Osteoblast (primary cell): ENCODE data around the gene MATK. TPM values are rescaled to one million over a fixed set of nuclear protein-coding genes. Genes with fewer than 3 reads are reported as not detected.

Experiments used
- DNase-seq: peaks from one replicate; pipeline ENCODE4 v3.0.0; 2011; ENCODE audit warnings: low spot score, mixed read lengths; ENCODE audit not compliant: insufficient read length; ENCODE audit errors: missing footprints
- H2AFZ ChIP-seq: 2 replicates; pipeline ENCODE4 v1.6.0; 2011; ENCODE audit warnings: mild to moderate bottlenecking, low read length
- H3K27ac ChIP-seq: 2 replicates; pipeline ENCODE4 v1.5.1; 2011; ENCODE audit warnings: mild to moderate bottlenecking, low read depth, low read length, moderate library complexity
- H3K27me3 ChIP-seq: 2 replicates; pipeline ENCODE4 v1.6.0; 2012; ENCODE audit warnings: mild to moderate bottlenecking, control low read depth, inconsistent platforms, low read length, moderate library complexity; ENCODE audit not compliant: insufficient read depth
- H3K36me3 ChIP-seq: 2 replicates; pipeline ENCODE4 v1.5.1; 2011; ENCODE audit warnings: mild to moderate bottlenecking, low read length, control low read depth, moderate library complexity; ENCODE audit not compliant: insufficient read depth
- H3K4me1 ChIP-seq: 2 replicates; pipeline ENCODE4 v1.5.1; 2011; ENCODE audit warnings: mild to moderate bottlenecking, low read length, control low read depth, moderate library complexity; ENCODE audit not compliant: insufficient read depth
- H3K4me2 ChIP-seq: 2 replicates; pipeline ENCODE4 v1.6.0; 2011; ENCODE audit warnings: mild to moderate bottlenecking, low read length; ENCODE audit not compliant: insufficient read depth
- H3K4me3 ChIP-seq: fragments of 200-600 bp; sonication (generic); 3 replicates; pipeline ENCODE4 v1.5.1; 2012; ENCODE audit warnings: mild to moderate bottlenecking, low read length, inconsistent platforms; ENCODE audit not compliant: insufficient read depth
- H3K79me2 ChIP-seq: 2 replicates; pipeline ENCODE4 v1.6.0; 2012; ENCODE audit warnings: mild to moderate bottlenecking, low read length, control low read depth, inconsistent platforms; ENCODE audit not compliant: insufficient read depth
- H3K9me3 ChIP-seq: 2 replicates; pipeline ENCODE4 v1.5.1; 2011; ENCODE audit warnings: low read depth, low read length, control low read depth
- H4K20me1 ChIP-seq: 2 replicates; pipeline ENCODE4 v1.6.0; 2012; ENCODE audit warnings: mild to moderate bottlenecking, low read length, control low read depth; ENCODE audit not compliant: insufficient read depth
- CTCF ChIP-seq: IDR thresholded peaks from 2 replicates; pipeline ENCODE4 v1.5.1; 2011; ENCODE audit warnings: mild to moderate bottlenecking, low read depth, low read length, moderate library complexity; ENCODE audit errors: extremely low read depth
- total RNA-seq: library from RNA; depleted of rRNA; stranded (reverse); fragments of >200 nt; gene quantifications from 2 replicates; pipeline ENCODE4 v1.2.3, GENCODE V29; 2012

The MATK gene
- not detected in 2 replicates for total RNA-seq

- Histone ChIP-seq H2AFZ (no peak within 1 kb of the TSS), H3K79me2 (no peaks in the 10 kb centered on the region), H3K4me1 (no peaks in the 10 kb centered on the region), H3K36me3 (no peaks in the 10 kb centered on the region), H3K27ac (no peak within 1 kb of the TSS), H3K4me2 (no peak within 1 kb of the TSS), H4K20me1 (no peaks in the 10 kb centered on the region), H3K9me3 (peaks cover 12% of the 10 kb centered on the region), H3K4me3 (no peak within 1 kb of the TSS), H3K27me3 (peaks cover 9% of the 10 kb centered on the region)
- TF ChIP-seq CTCF, result no peak
- peak; percentile 81 for DNase-seq
Observed at GRCh38 chr19:3785938-3786824, at the start of gene MATK. Gene MATK (minus strand): TSS chr19:3786381. CDS start chr19:3785135, 1,246 bp downstream.

DNA sequence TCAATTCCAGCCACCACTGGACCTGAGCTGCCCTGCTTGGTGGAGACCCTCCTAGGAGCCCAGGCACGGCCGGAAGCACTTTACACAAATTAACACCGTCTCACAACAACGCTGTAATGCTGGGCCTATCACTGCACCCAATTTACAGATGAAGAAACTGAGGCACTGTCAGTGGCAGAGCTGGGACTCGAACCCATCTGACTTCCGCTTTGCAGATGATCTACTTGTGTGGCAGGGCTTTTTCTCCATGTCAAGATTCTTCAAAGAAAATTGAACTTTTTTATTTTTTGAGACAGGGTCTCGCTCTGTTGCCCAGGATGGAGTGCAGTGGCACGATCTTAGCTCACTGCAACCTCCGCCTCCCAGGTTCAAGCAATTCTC is 48.9 kb upstream of the MATK start:
- Histone ChIP-seq H3K4me3 (no peak overlapping the region), H3K9me3 (no peaks in the 10 kb centered on the region), H3K36me3 (no peaks in the 10 kb centered on the region), H2AFZ (no peak overlapping the region), H3K4me1 (no peaks in the 10 kb centered on the region), H3K27ac (no peak overlapping the region), H3K79me2 (no peaks in the 10 kb centered on the region), H4K20me1 (no peaks in the 10 kb centered on the region), H3K27me3 (peaks cover 18% of the 10 kb centered on the region), H3K4me2 (no peak overlapping the region)
- DNase-seq, result peak; percentile 8
- TF ChIP-seq CTCF, result no peak

DNA sequence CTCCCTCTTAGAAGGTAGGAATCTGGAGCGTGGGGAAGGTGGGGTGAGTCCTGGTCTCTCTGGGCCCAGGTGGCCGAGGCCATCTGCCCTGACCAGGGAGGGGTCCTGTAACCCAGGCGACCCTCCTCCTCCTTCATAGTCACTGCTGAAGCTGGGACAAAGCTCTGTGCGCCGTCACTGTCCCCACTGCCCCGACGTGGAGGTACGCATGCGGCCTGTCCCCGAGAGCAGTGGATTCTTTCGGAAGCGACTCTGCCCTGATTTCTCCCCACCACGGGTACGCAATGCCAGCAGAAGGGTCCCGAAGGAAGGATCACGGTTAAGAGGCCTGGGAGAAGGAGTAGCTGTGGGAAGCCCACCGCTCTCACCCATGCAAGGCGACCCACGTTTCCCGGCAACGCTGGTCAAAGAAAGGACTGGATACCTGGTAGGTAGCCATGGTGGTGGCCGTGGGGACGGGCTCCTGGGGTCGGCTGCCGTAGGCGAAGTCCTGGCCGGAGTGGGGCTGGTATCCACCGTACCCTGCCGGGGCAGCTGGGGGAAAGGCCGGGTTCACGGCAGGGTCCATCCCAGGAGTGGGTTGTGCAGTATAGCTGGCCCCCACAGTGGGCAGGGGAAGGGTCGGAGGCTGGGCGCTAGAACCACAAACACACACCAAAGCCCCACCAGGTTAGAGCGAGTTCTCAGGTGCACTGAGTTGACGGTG is 48.3 kb upstream of the MATK start:
- no peak for TF ChIP-seq CTCF
- peak; percentile 83 for DNase-seq
- Histone ChIP-seq H3K27ac (no peak overlapping the region), H3K4me3 (no peak overlapping the region), H3K4me2 (no peak overlapping the region), H4K20me1 (no peaks in the 10 kb centered on the region), H3K9me3 (no peaks in the 10 kb centered on the region), H3K36me3 (no peaks in the 10 kb centered on the region), H3K27me3 (peaks cover 22% of the 10 kb centered on the region), H3K79me2 (no peaks in the 10 kb centered on the region), H3K4me1 (no peaks in the 10 kb centered on the region), H2AFZ (no peak overlapping the region)
